ENCODE measurements around the gene CHAF1A.
A peak's percentile ranks its signal among the peaks of the same experiment; 100 is the strongest.

The CHAF1A gene

DNA sequence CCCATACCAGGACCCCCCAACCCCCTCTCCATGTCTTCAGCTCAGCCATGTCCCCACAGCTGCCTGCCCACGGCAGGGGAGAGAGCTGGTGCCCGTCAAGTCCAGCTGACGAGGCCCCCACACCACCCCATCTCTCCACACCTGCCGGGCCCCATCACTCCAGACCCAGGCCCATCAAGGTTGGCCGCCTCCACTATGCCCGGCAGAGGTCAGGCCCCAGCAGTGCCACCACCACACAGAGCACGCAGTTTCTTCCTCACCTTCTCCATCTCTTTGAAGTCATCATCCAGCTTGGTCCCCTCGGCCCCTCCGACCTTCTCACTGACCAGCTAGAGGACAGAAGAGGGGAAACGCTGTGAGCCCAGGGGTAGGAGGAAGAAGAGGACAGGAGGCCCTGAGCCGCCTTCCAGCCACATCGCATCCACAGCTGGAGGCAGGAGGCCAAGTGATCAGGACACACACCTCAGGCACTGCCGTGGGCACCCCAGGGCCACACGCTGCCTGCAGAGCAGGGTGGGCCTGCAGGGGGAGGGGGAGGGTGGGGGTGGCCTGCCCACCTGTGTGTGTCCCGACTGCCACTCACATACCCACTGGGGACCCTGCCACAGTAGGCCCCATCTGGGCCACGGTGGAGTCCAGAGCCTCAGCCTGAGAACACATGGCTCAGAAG, 35.6 kb upstream of the CHAF1A start:
- no peak for DNase-seq

GRCh38 chr19:4367336-4367723, 35.1 kb upstream of the CHAF1A start:
- no peak for DNase-seq

DNA sequence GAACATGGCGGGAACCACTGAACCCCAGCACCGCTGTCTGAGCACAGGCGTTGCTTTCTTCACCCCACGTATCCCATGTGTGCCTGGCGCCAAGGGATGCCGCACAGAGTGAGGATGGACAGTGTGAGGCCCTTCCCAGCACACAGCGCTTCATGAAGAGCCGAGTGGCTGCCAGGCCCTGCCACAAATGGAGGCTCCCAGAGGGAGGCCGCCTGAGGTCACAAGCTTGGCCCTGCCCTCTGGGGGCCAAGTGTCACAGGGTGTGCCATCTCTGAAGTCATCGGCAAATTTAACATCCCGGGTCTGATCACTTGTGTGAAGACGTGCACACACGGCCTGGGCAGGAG, 34.7 kb upstream of the CHAF1A start:
- peak; percentile 36 for DNase-seq

GRCh38 chr19:4368128-4368820, 34.2 kb upstream of the CHAF1A start:
- DNase-seq: no peak

- peak; percentile 78 for DNase-seq
These were observed 33.1 kb upstream of the CHAF1A start for GRCh38 chr19:4369109-4369887.

DNA sequence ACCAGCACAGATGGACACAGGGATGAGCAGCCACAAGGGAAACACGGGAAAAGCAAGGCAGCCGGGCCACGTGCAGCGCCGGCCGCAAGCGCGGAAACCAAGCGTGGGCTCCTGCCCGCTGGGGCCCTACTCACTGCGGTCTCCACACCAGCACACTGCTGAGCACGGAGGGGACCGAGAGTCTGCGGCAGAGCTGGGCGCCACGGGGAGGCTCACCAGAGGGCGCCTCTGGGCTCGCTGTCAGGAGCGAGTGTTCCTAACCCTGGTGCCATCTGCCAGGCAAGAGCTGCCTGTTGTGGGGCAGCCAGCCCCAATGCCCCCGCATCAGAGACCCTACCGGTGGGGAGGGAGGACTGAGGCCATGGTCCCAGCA, 32.6 kb upstream of the CHAF1A start:
- peak; percentile 85 for DNase-seq

GRCh38 chr19:4370418-4371041, 31.9 kb upstream of the CHAF1A start:
- no peak for DNase-seq

- no peak for DNase-seq
These were observed 30.9 kb upstream of the CHAF1A start for GRCh38 chr19:4371247-4372164.

DNA sequence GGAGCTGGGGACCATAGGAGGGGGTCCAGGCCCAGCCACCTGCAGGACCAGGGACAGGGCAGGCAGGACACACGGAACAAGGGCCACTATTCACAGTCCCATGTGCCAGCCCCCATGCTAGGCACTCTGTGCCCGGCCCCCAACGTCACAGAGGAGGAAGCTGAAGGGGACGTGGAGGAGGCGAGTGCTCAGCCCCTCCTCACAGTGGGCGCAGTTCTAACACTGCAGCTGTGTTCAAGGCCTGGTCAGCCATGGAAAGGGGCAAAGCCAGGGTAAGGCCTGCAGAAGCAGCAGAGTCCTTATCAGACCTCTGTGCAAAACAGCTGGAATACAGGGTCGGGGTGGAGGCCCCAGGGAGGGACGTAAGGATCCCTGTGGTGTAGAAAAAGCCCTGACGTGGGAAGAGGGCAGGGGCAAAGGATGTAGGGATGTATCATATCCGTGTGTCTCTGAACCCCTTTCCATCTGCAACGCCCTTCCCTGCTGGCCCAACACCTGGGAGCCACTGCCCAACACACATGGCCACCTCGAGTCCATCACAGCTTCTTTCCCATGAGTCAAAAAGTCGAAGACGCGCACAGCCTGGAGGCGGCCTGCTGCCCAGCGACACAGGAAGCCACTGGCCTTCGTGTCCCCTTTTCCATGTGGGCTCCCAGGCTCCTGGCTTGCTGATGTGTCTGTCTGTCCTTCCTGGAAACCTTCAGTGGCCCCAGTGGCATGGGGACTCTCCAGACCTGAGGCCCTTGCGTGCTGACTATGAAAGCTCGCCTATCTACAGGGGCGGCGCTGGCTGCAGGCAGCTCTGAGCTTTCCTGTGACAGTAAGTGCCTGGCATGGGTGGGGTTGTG, 30.1 kb upstream of the CHAF1A start:
- DNase-seq: peak; percentile 74

GRCh38 chr19:4373013-4373367, 29.4 kb upstream of the CHAF1A start:
- DNase-seq: no peak

- peak; percentile 36 for DNase-seq
These were observed 28.6 kb upstream of the CHAF1A start for GRCh38 chr19:4373601-4374497.

DNA sequence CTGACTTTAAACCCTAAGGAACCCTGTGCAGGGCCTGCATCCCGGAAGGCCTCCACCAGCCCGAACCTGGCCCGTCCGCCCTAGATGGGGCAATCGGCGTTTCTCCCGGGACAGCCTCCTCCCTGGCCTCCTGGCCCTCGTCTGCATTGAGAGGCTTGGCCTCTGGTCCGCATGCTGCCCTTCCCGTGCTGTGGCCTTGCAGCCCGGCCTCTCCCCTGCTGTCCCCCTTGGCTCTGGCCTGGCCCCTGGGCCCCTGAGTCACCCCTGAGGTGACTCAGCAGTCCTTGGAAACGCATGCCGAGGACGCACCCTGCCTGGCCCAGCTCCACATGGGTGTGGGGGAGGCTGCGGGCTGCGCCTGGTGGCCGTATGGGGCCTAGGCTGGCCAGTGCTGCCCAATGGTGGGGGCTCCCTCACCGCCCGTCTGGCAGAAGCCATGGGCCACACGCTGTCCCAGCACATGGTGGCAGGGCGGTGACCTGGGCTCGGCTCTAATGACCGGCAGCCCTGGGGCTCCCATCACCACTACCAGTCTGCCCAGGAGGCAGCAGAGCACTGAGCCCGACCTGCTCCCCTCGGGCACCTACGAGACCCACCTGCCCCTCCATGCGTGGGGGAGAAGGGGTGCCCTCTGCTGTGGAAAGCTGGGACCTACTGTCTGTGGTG, 27.8 kb upstream of the CHAF1A start:
- DNase-seq: peak; percentile 90

DNA sequence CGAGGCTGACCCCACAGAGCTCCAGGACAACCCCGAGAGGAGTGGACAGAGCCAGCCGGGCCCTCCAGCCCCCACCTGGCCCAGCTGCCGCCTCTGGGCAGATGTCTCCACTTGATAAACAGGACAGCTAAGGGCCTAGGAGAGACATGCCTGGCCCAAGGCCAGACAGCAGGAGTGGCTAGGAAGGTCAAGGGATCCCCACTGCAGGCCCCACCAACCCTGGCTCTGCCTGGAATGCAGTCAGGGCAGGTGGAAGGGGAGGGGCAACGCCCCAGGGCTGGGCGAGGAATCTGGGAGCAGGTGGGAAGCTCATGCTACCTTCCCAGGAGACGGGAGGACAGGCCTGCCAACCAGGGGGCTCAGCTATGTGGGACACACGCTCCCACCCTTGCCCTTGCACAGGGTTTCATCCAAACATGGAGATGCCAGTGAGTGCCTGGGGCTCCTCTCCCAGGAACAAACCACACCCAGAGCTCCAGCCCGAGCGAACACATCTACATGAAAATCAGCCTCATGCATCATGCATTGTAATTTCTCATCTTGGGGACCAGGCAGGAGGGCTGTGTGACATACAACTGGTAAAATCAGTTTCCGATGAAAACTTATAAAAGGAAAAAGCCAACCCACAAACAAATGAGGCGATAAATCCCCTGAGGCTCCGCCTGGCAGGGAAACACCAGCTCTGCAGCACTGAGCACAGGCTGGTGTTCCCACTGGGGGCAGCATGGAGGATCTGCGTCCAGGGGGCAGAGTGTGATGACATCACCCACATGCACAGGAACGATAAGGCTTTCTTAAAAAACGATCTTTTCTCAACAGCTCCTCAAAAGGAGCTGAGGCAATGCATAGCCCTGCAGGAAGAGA, 27.0 kb upstream of the CHAF1A start:
- DNase-seq: peak; percentile 98

DNA sequence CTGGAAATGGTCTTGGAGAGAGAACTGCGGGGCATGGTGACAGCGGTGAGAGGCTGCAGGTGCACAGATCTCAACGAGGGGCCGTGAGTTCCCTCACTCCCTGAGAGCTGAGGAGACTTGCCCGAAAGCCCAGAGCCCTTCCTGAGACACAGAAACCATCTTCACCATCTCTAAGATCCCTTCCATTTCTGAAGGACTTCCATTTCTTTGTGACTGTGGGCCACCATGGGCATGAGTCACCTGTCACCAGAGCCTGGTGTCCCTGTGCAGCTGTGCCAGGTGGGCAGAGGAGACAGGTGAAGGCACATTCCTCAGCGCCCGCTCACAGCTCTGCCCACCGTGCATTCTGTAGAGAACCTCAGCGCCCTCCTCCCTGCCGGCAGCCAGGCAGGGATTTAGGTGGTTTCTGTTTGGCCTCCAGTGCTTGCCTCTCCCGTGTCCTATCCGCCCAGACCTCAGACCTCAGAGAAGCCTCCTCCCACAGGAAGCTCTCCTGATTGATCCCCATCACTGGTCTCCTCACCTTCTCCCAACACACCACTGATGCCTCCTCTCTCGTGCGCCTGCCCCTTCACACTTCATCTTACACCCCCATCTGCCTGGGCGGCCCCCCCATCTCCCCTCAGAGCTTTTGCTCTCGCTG, 26.3 kb upstream of the CHAF1A start:
- DNase-seq: peak; percentile 42

GRCh38 chr19:4376671-4376990, 25.8 kb upstream of the CHAF1A start:
- DNase-seq: no peak

- DNase-seq: no peak
These were observed 25.3 kb upstream of the CHAF1A start for GRCh38 chr19:4376991-4377781.

DNA sequence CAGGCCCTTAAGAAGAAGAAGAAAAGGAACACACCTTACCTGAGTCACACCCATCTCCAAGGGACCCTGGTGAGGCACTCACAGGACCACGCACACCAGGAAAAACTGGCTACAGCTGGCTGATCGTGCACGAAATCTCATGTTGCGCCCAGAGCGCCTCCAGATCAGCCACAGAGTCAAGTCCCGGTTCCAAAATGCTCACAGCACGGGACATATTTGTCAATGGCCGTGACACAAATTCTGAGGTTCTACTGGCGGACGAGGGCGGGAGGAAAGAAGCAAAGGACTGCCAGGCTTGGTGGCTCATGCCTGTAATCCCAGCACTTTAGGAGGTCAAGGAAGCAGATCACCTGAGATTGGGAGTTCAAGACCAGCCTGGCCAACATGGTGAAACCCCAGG, 23.6 kb upstream of the CHAF1A start:
- DNase-seq: no peak

Measured in hematopoietic multipotent progenitor cell treated with erythropoietin and hydrocortisone succinate and interleukin-3 and kit ligand, for 6 days (in vitro differentiated cells).